Testis (tissue), 2 donors: Measurements from ENCODE around the gene CBX5.

Experiments used
- POLR2A ChIP-seq: fragments of 450-650 bp; IDR thresholded peaks from one replicate; pipeline ENCODE4 v1.6.1; 2017; ENCODE audit warnings: antibody characterized with exemption, mild to moderate bottlenecking, moderate library complexity
- TF ChIP-seq, protein P1 (sequence below), 3 experiments: fragments of 450-650 bp in 2 of 3; fragments of 200-600 bp in 1 of 3; sonication (generic) in 1 of 3; IDR thresholded peaks; one replicate each; pipeline ENCODE4 v1.5.1; 2016 to 2019; ENCODE audit warnings: antibody characterized with exemption in 3 of 3, mild to moderate bottlenecking in 2 of 3, moderate library complexity in 1 of 3

DNA sequence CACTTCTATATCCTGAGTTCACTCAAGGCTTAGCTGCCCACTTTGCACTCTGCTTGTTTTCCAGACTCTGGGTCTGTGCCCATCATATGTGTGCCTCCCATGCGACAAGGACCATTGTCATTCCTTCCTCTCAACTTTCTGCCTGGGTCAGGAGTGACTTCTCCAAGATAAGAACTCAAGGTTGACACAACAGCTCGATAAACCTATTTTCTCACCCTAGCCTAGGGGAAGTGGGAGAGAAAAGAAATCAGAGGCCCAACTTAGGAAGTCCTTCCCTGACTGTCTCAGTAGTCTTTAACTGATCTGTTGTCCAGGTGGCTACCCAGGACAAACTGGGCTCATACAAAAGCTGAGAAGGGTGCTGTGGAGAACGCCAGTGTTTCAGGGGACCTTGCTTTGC lies 92.8 kb downstream of the CBX5 start:
- TF ChIP-seq, protein P1, sequence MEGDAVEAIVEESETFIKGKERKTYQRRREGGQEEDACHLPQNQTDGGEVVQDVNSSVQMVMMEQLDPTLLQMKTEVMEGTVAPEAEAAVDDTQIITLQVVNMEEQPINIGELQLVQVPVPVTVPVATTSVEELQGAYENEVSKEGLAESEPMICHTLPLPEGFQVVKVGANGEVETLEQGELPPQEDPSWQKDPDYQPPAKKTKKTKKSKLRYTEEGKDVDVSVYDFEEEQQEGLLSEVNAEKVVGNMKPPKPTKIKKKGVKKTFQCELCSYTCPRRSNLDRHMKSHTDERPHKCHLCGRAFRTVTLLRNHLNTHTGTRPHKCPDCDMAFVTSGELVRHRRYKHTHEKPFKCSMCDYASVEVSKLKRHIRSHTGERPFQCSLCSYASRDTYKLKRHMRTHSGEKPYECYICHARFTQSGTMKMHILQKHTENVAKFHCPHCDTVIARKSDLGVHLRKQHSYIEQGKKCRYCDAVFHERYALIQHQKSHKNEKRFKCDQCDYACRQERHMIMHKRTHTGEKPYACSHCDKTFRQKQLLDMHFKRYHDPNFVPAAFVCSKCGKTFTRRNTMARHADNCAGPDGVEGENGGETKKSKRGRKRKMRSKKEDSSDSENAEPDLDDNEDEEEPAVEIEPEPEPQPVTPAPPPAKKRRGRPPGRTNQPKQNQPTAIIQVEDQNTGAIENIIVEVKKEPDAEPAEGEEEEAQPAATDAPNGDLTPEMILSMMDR (IDR thresholded peaks at IDR 0.05) = no peak
- no peak for TF ChIP-seq POLR2A
